Cardiac muscle cell (in vitro differentiated cells and primary cell): ENCODE data around the gene MYO19. TPM values are rescaled to one million over a fixed set of nuclear protein-coding genes. Genes with fewer than 3 reads are reported as not detected.

Experiments used
- DNase-seq, 2 donors: peaks; one replicate each; pipeline versions ENCODE4 v3.0.0 to v3.0.0-alpha.2; 2010 to 2017; ENCODE audit warnings: low read depth in 1 of 2, low spot score in 1 of 2
- H3K27ac ChIP-seq: fragments of 200-600 bp; sonication (generic); 2 replicates; pipeline ENCODE4 v1.5.1; 2016
- H3K27me3 ChIP-seq: fragments of 200-600 bp; sonication (generic); 2 replicates; pipeline ENCODE4 v1.6.0; 2016; ENCODE audit warnings: control low read depth
- H3K36me3 ChIP-seq: fragments of 200-600 bp; sonication (generic); 2 replicates; pipeline ENCODE4 v1.5.1; 2016; ENCODE audit warnings: control low read depth
- H3K4me1 ChIP-seq: fragments of 200-600 bp; sonication (generic); 2 replicates; pipeline ENCODE4 v1.8.1; 2017; ENCODE audit warnings: low read depth, mild to moderate bottlenecking, mixed run types
- H3K4me3 ChIP-seq: fragments of 200-600 bp; sonication (generic); 2 replicates; pipeline ENCODE4 v1.5.1; 2016; ENCODE audit warnings: mild to moderate bottlenecking
- H3K9me3 ChIP-seq: fragments of 200-600 bp; sonication (generic); 2 replicates; pipeline ENCODE4 v1.5.1; 2017; ENCODE audit warnings: low read depth, mild to moderate bottlenecking, control low read depth
- CTCF ChIP-seq: IDR thresholded peaks from 2 replicates; pipeline ENCODE4 v1.5.1; 2012; ENCODE audit warnings: low read depth, mild to moderate bottlenecking, low read length
- polyA plus RNA-seq: library from polyadenylated mRNA; unstranded; fragments of >200 nt; fragmentation: Nextera tagmentation; extraction: Ambion mirVana; gene quantifications from 2 replicates; pipeline ENCODE4 v1.2.1, GENCODE V29; 2016
- total RNA-seq: library from RNA; depleted of rRNA; stranded (reverse); fragments of >200 nt; gene quantifications from 2 replicates; pipeline ENCODE4 v1.2.3, GENCODE V29; 2016

Gene MYO19
- total and polyA plus RNA-seq, 2 experiments from 2014 or later, result 21.0 to 50.8 TPM

- Histone ChIP-seq H3K27me3 (peaks cover 22% of the 10 kb centered on the region), H3K27ac (no peak overlapping the region), H3K36me3 (no peaks in the 10 kb centered on the region), H3K9me3 (no peaks in the 10 kb centered on the region), H3K4me1 (peaks cover 5% of the 10 kb centered on the region), H3K4me3 (peak overlapping the region; percentile 14)
- peak; percentile 90 for TF ChIP-seq CTCF
- peak; percentile 87 to 88 for DNase-seq
Measured at GRCh38 chr17:36482611-36483504, 51.8 kb downstream of the MYO19 start.

GRCh38 chr17:36481829-36482228, 52.8 kb downstream of the MYO19 start:
- no peak overlapping the region for H3K4me3 ChIP-seq
- DNase-seq, result no peak
- TF ChIP-seq CTCF, result no peak
- H3K36me3 ChIP-seq, result no peaks in the 10 kb centered on the region
- H3K9me3 ChIP-seq, result no peaks in the 10 kb centered on the region
- H3K4me1 ChIP-seq, result peaks cover 5% of the 10 kb centered on the region
- H3K27me3 ChIP-seq, result peaks cover 22% of the 10 kb centered on the region
- no peak overlapping the region for H3K27ac ChIP-seq

- TF ChIP-seq CTCF, result no peak
- Histone ChIP-seq H3K27me3 (peaks cover 13% of the 10 kb centered on the region), H3K4me1 (no peaks in the 10 kb centered on the region), H3K4me3 (no peak overlapping the region), H3K9me3 (no peaks in the 10 kb centered on the region), H3K36me3 (no peaks in the 10 kb centered on the region), H3K27ac (no peak overlapping the region)
- DNase-seq, result no peak
Measured at GRCh38 chr17:36475346-36475970, 59.2 kb downstream of the MYO19 start.

GRCh38 chr17:36474571-36474970, 60.1 kb downstream of the MYO19 start:
- Histone ChIP-seq H3K27ac (no peak overlapping the region), H3K27me3 (peaks cover 8% of the 10 kb centered on the region), H3K4me1 (no peaks in the 10 kb centered on the region), H3K9me3 (no peaks in the 10 kb centered on the region), H3K36me3 (no peaks in the 10 kb centered on the region), H3K4me3 (no peak overlapping the region)
- no peak for DNase-seq
- TF ChIP-seq CTCF, result no peak

GRCh38 chr17:36470499-36470898, 64.2 kb downstream of the MYO19 start:
- no peak overlapping the region for H3K27ac ChIP-seq
- no peaks in the 10 kb centered on the region for H3K9me3 ChIP-seq
- no peak for DNase-seq
- no peaks in the 10 kb centered on the region for H3K36me3 ChIP-seq
- TF ChIP-seq CTCF, result no peak
- H3K27me3 ChIP-seq, result peaks cover 15% of the 10 kb centered on the region
- H3K4me1 ChIP-seq, result no peaks in the 10 kb centered on the region
- H3K4me3 ChIP-seq, result no peak overlapping the region
